Measurements from ENCODE around the gene SGPL1. TPM values are rescaled to one million over a fixed set of nuclear protein-coding genes. Genes with fewer than 3 reads are reported as not detected.

SGPL1 gene
- total RNA-seq, 3 donors from 2014 or later (not counting 1 experiment from before 2014, with no cell fraction given): 33.7 to 48.4 (median 47.8) TPM

- Mint-ChIP-seq H3K4me1 (peaks cover 6 to 7% of the 10 kb centered on the region in 2 donors), H3K36me3 (no peaks in the 10 kb centered on the region), H3K4me3 (no peak overlapping the region), H3K27ac (no peak overlapping the region), H3K9me3 (no peaks in the 10 kb centered on the region), H3K27me3 (ENCODE audit: low read depth in 2 of 2) (no peaks in the 10 kb centered on the region)
- WGBS (ENCODE audit: insufficient coverage): 80% methylated on average over 8 of the region's 9 CpGs
- intact Hi-C loops (cut with micrococcal nuclease): no loop called here
- Histone ChIP-seq H3K27me3 (ENCODE audit: control insufficient read depth, insufficient read depth, low read length) (no peaks in the 10 kb centered on the region), H3K4me3 (ENCODE audit: low read length) (no peak overlapping the region), H3K36me3 (ENCODE audit: control insufficient read depth, insufficient read depth, low read length) (no peaks in the 10 kb centered on the region), H3K27ac (ENCODE audit: low read length) (no peak overlapping the region), H3K4me1 (ENCODE audit: control insufficient read depth, insufficient read depth, low read length) (peaks cover 6% of the 10 kb centered on the region), H3K9me3 (ENCODE audit: control insufficient read depth, insufficient read depth, low read length) (no peaks in the 10 kb centered on the region)
- ATAC-seq (no peak), DNase-seq (no peak)
- TF ChIP-seq CTCF (IDR thresholded peaks at IDR 0.05): no peak
Measured at GRCh38 chr10:70778267-70778924, 37.4 kb upstream of the SGPL1 start.

GRCh38 chr10:70779088-70779487 is 36.7 kb upstream of the SGPL1 start:
- H3K9me3 Mint-ChIP-seq: no peaks in the 10 kb centered on the region
- no peaks in the 10 kb centered on the region for H3K9me3 ChIP-seq (ENCODE audit: control insufficient read depth, insufficient read depth, low read length)
- no peak for ATAC-seq
- no peaks in the 10 kb centered on the region for H3K27me3 ChIP-seq (ENCODE audit: control insufficient read depth, insufficient read depth, low read length)
- peaks cover 8% of the 10 kb centered on the region for H3K4me1 ChIP-seq (ENCODE audit: control insufficient read depth, insufficient read depth, low read length)
- no peaks in the 10 kb centered on the region for H3K36me3 Mint-ChIP-seq
- no peak overlapping the region for H3K27ac ChIP-seq (ENCODE audit: low read length)
- WGBS (ENCODE audit: insufficient coverage): 70% methylated on average over 2 of the region's 2 CpGs
- no peaks in the 10 kb centered on the region for H3K27me3 Mint-ChIP-seq (ENCODE audit: low read depth in 2 of 2)
- H3K4me3 Mint-ChIP-seq: no peak overlapping the region
- H3K4me3 ChIP-seq (ENCODE audit: low read length): no peak overlapping the region
- no peak for TF ChIP-seq CTCF (IDR thresholded peaks at IDR 0.05)
- peaks cover 8 to 10% of the 10 kb centered on the region in 2 donors for H3K4me1 Mint-ChIP-seq
- intact Hi-C loops (cut with micrococcal nuclease): no loop called here
- H3K27ac Mint-ChIP-seq: no peak overlapping the region
- H3K36me3 ChIP-seq (ENCODE audit: control insufficient read depth, insufficient read depth, low read length): no peaks in the 10 kb centered on the region
- DNase-seq: no peak

- intact Hi-C loops (cut with micrococcal nuclease): no loop called here
Measured at GRCh38 chr10:70779511-70780369, 36.0 kb upstream of the SGPL1 start.

More at GRCh38 chr10:70779511-70780369, 36.0 kb upstream of the SGPL1 start:
- DNase-seq (no peak), ATAC-seq (no peak)
- H3K27me3 Mint-ChIP-seq (ENCODE audit: low read depth in 2 of 2): no peaks in the 10 kb centered on the region
- H3K4me1 Mint-ChIP-seq: peaks cover 14 to 16% of the 10 kb centered on the region in 2 donors
- no peak for TF ChIP-seq CTCF (IDR thresholded peaks at IDR 0.05)
- Histone ChIP-seq H3K36me3 (ENCODE audit: control insufficient read depth, insufficient read depth, low read length) (no peaks in the 10 kb centered on the region), H3K4me3 (ENCODE audit: low read length) (no peak overlapping the region), H3K27ac (ENCODE audit: low read length) (no peak overlapping the region), H3K9me3 (ENCODE audit: control insufficient read depth, insufficient read depth, low read length) (no peaks in the 10 kb centered on the region), H3K27me3 (ENCODE audit: control insufficient read depth, insufficient read depth, low read length) (no peaks in the 10 kb centered on the region), H3K4me1 (ENCODE audit: control insufficient read depth, insufficient read depth, low read length) (peaks cover 14% of the 10 kb centered on the region)
- WGBS (ENCODE audit: insufficient coverage): 89% methylated on average over 15 of the region's 16 CpGs
- H3K27ac Mint-ChIP-seq: no peak overlapping the region
- no peaks in the 10 kb centered on the region for H3K9me3 Mint-ChIP-seq
- no peaks in the 10 kb centered on the region for H3K36me3 Mint-ChIP-seq
- H3K4me3 Mint-ChIP-seq: no peak overlapping the region

Measured in natural killer cell (primary cell).